Ishikawa (cell line): ENCODE data around the gene SGPP2.

Experiments used
- CEBPB ChIP-seq: IDR thresholded peaks from 2 replicates; pipeline ENCODE4 v1.6.1; 2012
- CREB1 ChIP-seq: IDR thresholded peaks from 2 replicates; pipeline ENCODE4 v1.6.1; 2012; ENCODE audit warnings: low read depth
- EGR1 ChIP-seq: IDR thresholded peaks from 2 replicates; pipeline ENCODE4 v1.6.1; 2012
- EP300 ChIP-seq: IDR thresholded peaks from 2 replicates; pipeline ENCODE4 v1.6.1; 2012; ENCODE audit warnings: borderline replicate concordance
- FOXM1 ChIP-seq: IDR thresholded peaks from 2 replicates; pipeline ENCODE4 v1.6.1; 2012; ENCODE audit warnings: low read depth, borderline replicate concordance
- NFIC ChIP-seq: IDR thresholded peaks from 2 replicates; pipeline ENCODE4 v1.6.1; 2012
- RAD21 ChIP-seq: IDR thresholded peaks from 2 replicates; pipeline ENCODE4 v1.6.1; 2012; ENCODE audit warnings: low read depth
- REST ChIP-seq: IDR thresholded peaks from 2 replicates; pipeline ENCODE4 v1.6.1; 2012; ENCODE audit warnings: low read depth, mild to moderate bottlenecking
- TAF1 ChIP-seq: IDR thresholded peaks from 2 replicates; pipeline ENCODE4 v1.6.1; 2012; ENCODE audit warnings: low read depth, mild to moderate bottlenecking
- TCF12 ChIP-seq: IDR thresholded peaks from 2 replicates; pipeline ENCODE4 v1.6.1; 2012; ENCODE audit warnings: low read depth
- TEAD4 ChIP-seq: IDR thresholded peaks from 2 replicates; pipeline ENCODE4 v1.6.1; 2012
- USF1 ChIP-seq: IDR thresholded peaks from 2 replicates; pipeline ENCODE4 v1.6.1; 2012
- YY1 ChIP-seq: IDR thresholded peaks from 2 replicates; pipeline ENCODE4 v1.6.1; 2012; ENCODE audit warnings: low read depth
- ZBTB7A ChIP-seq: IDR thresholded peaks from 2 replicates; pipeline ENCODE4 v1.6.1; 2012; ENCODE audit warnings: low read depth
- TF ChIP-seq, protein P1 (sequence below): IDR thresholded peaks from 2 replicates; pipeline ENCODE4 v1.6.1; 2012

Gene SGPP2

GRCh38 chr2:222548992-222549391, 124.6 kb downstream of the SGPP2 start:
- TF ChIP-seq EGR1 = no peak
- no peak for TF ChIP-seq USF1
- TF ChIP-seq YY1 = no peak
- peak; percentile 41 for TF ChIP-seq NFIC
- TF ChIP-seq TEAD4 = no peak
- no peak for TF ChIP-seq TCF12
- TF ChIP-seq RAD21 = peak; percentile 16; the same call in 1 of the 2 replicates
- TF ChIP-seq, protein P1, sequence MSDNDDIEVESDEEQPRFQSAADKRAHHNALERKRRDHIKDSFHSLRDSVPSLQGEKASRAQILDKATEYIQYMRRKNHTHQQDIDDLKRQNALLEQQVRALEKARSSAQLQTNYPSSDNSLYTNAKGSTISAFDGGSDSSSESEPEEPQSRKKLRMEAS = no peak

- TF ChIP-seq, protein P1 = no peak
- TF ChIP-seq CEBPB (no peak), REST (no peak), EP300 (no peak), TAF1 (no peak), EGR1 (no peak), USF1 (no peak), TEAD4 (no peak), ZBTB7A (no peak), FOXM1 (no peak)
Measured at GRCh38 chr2:222554517-222554916, 130.2 kb downstream of the SGPP2 start.

- no peak for TF ChIP-seq YY1
- TF ChIP-seq CREB1 = no peak
- TF ChIP-seq TAF1 = no peak
- no peak for TF ChIP-seq NFIC
- no peak for TF ChIP-seq EP300
- TF ChIP-seq EGR1 = no peak
- no peak for TF ChIP-seq ZBTB7A
- no peak for TF ChIP-seq TCF12
- TF ChIP-seq, protein P1 = no peak
- no peak for TF ChIP-seq TEAD4
- no peak for TF ChIP-seq REST
- TF ChIP-seq FOXM1 = no peak
- no peak for TF ChIP-seq USF1
- TF ChIP-seq CEBPB = no peak
- no peak for TF ChIP-seq RAD21
Measured at GRCh38 chr2:222561151-222561550, 136.8 kb downstream of the SGPP2 start.

- TF ChIP-seq TEAD4 (no peak), RAD21 (peak; percentile 84), CREB1 (no peak)
Measured at GRCh38 chr2:222561817-222562645, 137.7 kb downstream of the SGPP2 start.

GRCh38 chr2:222563106-222563718, 138.9 kb downstream of the SGPP2 start:
- TF ChIP-seq RAD21 (no peak), YY1 (no peak), CEBPB (no peak), TCF12 (no peak), CREB1 (no peak), ZBTB7A (no peak)
